ENCODE results near the gene RERE.

RERE gene

GRCh38 chr1:8538502-8538901 lies 278.9 kb downstream of the RERE start:
- no peak for DNase-seq

- no peak for DNase-seq
Observed at GRCh38 chr1:8537991-8538390, 279.4 kb downstream of the RERE start.

- DNase-seq = no peak
Observed at GRCh38 chr1:8536515-8536914, 280.9 kb downstream of the RERE start.

GRCh38 chr1:8533907-8534306 lies 283.5 kb downstream of the RERE start:
- DNase-seq = no peak

GRCh38 chr1:8533124-8533523 lies 284.3 kb downstream of the RERE start:
- no peak for DNase-seq

GRCh38 chr1:8529901-8530300 lies 287.5 kb downstream of the RERE start:
- DNase-seq = no peak

- no peak for DNase-seq
Observed at GRCh38 chr1:8527941-8528340, 289.5 kb downstream of the RERE start.

GRCh38 chr1:8525558-8526275 lies 291.7 kb downstream of the RERE start:
- peak; percentile 94 to 98 (median 95) for DNase-seq

- peak; percentile 21 to 38 (median 30) for DNase-seq
Observed at GRCh38 chr1:8525216-8525557, 292.3 kb downstream of the RERE start.

GRCh38 chr1:8524627-8525157 lies 292.7 kb downstream of the RERE start:
- DNase-seq = peak in 2 of 4 experiments; percentile 14

- DNase-seq = peak in 3 of 4 experiments; percentile 28 to 40 (median 34)
Observed at GRCh38 chr1:8523666-8524206, 293.7 kb downstream of the RERE start.

- no peak for DNase-seq
Observed at GRCh38 chr1:8520483-8520966, 296.9 kb downstream of the RERE start.

GRCh38 chr1:8519167-8519566 lies 298.3 kb downstream of the RERE start:
- DNase-seq = no peak

GRCh38 chr1:8518490-8518801 lies 299.0 kb downstream of the RERE start:
- DNase-seq = no peak

GRCh38 chr1:8517661-8518489 lies 299.6 kb downstream of the RERE start:
- DNase-seq = peak in 1 of 4 experiments; percentile 9

- DNase-seq = no peak
Observed at GRCh38 chr1:8516793-8517556, 300.5 kb downstream of the RERE start.

GRCh38 chr1:8516278-8516777 lies 301.1 kb downstream of the RERE start:
- DNase-seq = no peak

- no peak for DNase-seq
Observed at GRCh38 chr1:8512504-8512903, 304.9 kb downstream of the RERE start.

GRCh38 chr1:8510041-8510823 lies 307.2 kb downstream of the RERE start:
- DNase-seq = peak; percentile 39 to 70 (median 64)

GRCh38 chr1:8509579-8509978 lies 307.9 kb downstream of the RERE start:
- DNase-seq = no peak

GRCh38 chr1:8506995-8507615 lies 310.3 kb downstream of the RERE start:
- DNase-seq = no peak
